NCI-H187 (cell line): ENCODE data around the gene LIPE.

Source experiments
- DNase-seq, 2 experiments: peaks; one replicate each; lab custom pipeline; 2025; lab: John Stamatoyannopoulos, UW

Gene LIPE

GRCh38 chr19:42380155-42380554 lies 47.0 kb downstream of the LIPE start:
- DNase-seq, result no peak

DNA sequence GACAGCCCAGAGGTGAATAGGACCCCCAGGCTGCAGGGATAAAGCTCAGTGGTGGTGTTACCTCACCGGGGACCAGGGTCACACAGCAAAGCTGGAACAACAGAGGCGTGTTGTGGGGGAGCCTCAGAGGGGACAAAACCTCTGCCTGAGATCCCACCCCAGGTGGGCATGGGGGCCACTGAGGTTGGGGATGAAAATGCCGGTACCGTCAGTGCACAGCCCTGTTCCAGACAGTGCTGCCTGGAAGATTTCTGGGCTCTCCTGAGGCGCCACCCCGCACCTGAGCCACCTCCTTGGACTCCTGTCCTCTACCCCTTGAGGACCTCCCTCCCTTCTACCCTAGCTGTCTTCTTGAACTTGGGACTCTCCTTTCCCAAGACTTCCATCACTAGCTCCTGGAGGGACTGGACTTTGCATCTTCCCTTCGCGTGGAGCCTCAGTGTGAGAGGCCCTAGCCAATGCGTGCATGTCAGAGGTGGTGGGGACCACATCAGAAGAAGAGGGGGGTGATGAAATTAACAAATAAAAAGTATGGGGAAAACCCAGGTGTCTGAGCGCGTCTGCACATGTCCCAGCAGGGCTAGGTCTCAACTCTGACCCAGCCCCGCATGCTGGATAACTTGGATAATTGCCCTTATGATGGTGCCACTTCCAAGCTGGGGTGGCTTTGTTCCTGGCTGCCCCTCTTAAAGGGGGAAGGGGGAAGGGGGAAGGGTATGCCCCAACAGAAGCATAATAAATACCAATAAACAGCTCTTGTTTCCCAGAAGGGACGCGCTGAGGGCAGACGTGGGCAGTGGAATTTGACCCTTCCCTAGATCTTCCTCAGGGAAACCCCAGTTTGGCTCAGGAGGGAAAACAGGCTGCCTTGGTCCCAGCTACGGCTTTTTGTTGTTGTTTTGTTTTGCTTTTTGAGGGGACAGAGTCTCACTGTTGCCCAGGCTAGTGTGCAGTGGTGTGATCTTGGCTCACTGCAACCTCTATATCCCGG lies 48.7 kb downstream of the LIPE start:
- DNase-seq, result no peak

DNA sequence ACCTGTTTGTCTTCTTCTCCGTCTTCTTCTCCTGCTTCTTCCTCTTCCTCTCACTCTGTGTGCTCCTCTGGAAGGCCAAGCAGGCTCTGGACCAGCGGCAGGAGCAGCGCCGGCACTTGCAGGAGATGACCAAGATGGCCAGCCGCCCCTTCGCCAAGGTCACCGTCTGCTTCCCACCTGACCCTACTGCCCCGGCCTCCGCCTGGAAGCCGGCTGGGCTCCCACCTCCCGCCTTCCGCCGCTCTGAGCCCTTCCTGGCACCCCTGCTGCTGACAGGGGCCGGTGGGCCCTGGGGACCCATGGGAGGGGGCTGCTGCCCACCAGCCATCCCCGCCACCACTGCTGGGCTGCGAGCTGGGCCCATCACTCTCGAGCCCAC lies 51.0 kb downstream of the LIPE start:
- no peak for DNase-seq

- DNase-seq, result no peak
Observed at GRCh38 chr19:42375415-42376176, 51.6 kb downstream of the LIPE start.

- no peak for DNase-seq
Observed at GRCh38 chr19:42374826-42375376, 52.3 kb downstream of the LIPE start.

DNA sequence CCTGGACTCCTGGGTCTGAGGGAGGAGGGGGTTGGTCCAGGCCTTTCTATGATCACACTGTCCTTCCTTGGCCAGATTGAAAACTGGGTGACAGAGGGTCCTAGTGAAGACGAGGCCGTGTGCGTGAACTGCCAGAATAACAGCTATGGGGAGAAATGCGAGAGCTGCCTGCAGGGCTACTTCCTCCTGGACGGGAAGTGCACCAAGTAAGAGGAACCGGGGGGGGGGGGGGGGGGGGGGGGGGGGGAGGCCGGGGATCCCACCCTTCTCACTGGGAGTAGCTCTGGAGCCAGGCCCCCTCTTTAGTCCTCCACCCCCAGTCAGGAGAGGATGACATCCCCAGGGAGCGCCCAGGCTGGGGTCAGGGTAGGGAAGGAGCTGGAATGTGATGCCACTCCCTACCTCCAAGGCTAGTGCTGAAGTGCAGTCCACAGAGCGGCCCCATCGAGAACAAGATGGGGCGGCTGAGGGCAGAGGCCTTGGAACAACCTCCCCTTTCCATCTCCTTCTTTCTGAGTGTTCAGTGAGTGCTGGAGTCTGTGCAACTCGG lies 56.5 kb downstream of the LIPE start:
- DNase-seq, result no peak

GRCh38 chr19:42370068-42370520 lies 57.1 kb downstream of the LIPE start:
- no peak for DNase-seq

- no peak for DNase-seq
Observed at GRCh38 chr19:42369433-42370067, 57.6 kb downstream of the LIPE start.

GRCh38 chr19:42368765-42369164 lies 58.4 kb downstream of the LIPE start:
- no peak for DNase-seq

DNA sequence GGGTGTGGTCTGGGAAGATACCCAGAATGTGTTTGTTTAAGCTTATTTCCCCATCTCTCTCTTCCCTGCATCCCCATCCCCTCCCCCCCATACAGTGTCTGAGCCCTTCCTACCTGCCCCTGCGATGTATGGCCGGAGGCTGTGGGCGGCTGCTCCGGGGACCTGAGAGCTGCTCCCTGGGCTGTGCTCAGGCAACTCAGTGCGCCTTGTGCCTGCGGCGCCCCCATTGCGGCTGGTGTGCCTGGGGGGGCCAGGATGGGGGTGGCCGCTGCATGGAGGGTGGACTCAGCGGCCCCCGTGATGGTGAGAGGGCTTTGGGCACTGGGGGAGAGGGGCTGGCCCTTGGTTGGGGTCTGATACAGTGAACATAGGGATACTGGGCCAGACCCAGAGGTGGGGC lies 58.8 kb downstream of the LIPE start:
- no peak for DNase-seq

- no peak for DNase-seq
Observed at GRCh38 chr19:42367929-42368328, 59.3 kb downstream of the LIPE start.

- no peak for DNase-seq
Observed at GRCh38 chr19:42366673-42367072, 60.5 kb downstream of the LIPE start.

DNA sequence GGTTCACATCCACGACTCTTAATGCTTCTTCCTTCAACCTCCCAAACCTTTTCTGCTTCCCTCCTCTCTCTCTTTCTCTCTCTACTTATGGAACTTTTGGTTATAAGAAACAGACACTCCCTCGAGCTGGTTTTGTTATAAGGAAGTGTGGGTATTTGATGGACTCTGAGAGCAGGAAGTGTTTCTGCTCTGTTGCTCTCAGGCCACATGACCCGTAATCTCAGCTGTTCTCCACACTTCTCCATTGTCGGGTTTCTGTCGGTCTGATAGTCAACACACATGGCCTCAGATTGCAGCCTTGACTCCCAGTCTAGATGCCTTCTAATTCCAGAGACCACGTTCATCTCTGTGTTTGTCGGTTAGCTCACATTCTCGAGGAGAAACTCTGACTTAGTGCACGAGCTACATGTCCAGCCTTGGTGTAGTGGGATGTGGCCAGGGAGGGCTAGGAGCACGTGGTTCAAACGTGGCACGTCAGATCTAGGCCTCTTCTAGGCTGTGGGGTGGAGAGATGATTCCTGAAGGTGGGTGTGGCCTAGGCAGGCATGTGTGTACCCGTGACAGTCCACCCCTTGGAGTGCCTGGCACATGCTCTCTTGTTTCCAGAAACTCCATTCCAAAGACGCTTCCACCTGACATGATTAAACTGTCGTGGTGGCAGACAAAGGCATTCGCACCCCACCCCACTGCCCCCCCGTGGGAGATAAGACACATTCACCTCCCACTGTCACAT lies 63.4 kb downstream of the LIPE start:
- DNase-seq, result no peak

DNA sequence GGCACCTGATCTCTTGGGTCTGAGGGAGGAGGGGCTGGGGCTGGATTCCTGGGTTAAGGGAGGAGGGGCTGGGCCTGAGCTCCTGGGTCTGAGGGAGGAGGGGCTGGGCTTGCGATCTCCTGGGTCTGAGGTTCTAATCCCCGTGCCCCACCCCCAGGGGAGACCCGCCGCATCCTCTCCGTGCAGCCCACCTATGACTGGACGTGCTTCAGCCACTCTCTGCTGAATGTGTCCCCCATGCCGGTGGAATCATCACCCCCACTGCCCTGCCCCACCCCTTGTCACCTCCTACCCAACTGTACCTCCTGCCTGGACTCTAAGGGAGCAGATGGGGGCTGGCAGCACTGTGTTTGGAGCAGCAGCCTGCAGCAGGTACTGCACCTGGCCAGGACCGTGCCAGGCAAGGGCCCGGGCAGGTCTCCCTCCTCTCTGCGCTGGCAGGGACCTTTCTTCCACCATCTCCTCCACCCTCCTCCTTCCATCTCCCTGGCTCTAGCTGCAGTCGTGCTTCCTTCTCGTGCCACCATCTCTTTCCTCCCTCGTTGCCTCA lies 64.2 kb downstream of the LIPE start:
- no peak for DNase-seq

GRCh38 chr19:42362342-42362741 lies 64.8 kb downstream of the LIPE start:
- no peak for DNase-seq

- no peak for DNase-seq
Observed at GRCh38 chr19:42361545-42361910, 65.7 kb downstream of the LIPE start.

DNA sequence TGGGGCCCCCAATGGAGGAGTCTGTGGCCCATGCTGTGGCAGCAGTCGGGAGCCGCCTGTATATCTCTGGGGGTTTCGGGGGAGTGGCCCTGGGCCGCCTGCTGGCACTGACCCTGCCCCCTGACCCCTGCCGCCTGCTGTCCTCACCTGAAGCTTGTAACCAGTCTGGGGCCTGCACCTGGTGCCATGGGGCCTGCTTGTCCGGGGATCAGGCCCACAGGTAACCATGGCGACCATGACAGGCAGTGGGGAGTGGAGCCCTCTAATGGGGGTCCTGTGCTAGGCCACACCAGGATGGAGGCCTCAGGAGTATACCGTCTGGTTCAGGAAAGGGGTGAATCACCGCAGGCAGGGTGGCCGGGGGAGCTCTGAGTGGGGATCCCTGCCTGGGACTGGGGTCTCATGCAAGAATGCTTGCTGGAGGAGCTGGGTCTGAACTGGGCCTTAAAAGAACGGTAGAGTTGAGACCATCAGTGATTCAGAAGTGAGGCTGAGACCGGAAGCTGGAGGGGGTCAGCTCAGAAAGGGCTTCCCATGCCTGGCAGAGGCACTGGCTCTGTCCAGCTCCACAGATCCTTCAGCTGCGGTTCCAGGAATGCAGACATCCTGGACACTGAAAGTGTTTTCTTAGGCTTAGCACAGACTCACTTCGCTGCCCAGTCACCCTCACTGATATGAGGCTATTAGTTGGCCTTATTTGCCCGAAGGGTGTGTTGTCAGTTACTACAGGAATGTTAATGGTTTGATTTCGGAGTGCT lies 66.2 kb downstream of the LIPE start:
- DNase-seq, result no peak

GRCh38 chr19:42357290-42357689 lies 69.9 kb downstream of the LIPE start:
- DNase-seq, result no peak

DNA sequence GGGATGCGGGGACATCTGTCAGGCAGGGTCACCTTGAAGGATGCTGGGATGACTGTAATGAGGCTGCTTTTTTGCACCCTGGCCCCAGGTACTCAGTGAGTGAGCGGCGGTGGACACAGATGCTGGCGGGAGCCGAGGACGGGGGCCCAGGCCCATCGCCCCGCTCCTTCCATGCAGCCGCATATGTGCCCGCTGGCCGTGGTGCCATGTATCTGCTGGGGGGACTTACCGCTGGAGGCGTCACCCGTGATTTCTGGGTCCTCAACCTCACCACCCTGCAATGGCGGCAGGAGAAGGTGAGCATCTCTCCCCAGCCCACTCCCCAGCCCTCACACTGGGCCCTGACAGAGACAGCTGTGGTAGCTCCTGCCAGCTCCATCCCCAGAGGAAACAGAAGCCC lies 70.5 kb downstream of the LIPE start:
- DNase-seq, result no peak

- no peak for DNase-seq
Observed at GRCh38 chr19:42355896-42356295, 71.3 kb downstream of the LIPE start.
